ENCODE results near the gene IL4I1.

The IL4I1 gene

DNA sequence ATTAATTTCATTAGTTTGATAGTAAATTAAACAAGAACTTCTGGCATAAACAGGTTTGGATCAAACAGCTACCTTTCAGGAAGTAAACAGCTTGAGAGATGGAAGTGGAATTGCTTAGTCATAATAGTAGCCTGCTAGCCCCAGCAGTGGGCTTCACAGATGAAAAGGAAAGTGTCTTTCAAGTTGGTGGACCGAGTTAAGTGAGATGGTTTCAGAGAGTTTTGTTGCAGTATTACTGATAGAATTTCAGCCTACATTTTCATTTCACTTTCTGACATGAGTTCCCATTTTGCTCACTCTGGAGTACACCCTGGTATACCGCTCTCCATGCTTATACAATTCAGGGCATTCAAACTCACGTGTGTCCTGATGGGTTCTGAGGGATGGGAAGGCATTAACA is 47.7 kb downstream of the IL4I1 start:
- DNase-seq: no peak

DNA sequence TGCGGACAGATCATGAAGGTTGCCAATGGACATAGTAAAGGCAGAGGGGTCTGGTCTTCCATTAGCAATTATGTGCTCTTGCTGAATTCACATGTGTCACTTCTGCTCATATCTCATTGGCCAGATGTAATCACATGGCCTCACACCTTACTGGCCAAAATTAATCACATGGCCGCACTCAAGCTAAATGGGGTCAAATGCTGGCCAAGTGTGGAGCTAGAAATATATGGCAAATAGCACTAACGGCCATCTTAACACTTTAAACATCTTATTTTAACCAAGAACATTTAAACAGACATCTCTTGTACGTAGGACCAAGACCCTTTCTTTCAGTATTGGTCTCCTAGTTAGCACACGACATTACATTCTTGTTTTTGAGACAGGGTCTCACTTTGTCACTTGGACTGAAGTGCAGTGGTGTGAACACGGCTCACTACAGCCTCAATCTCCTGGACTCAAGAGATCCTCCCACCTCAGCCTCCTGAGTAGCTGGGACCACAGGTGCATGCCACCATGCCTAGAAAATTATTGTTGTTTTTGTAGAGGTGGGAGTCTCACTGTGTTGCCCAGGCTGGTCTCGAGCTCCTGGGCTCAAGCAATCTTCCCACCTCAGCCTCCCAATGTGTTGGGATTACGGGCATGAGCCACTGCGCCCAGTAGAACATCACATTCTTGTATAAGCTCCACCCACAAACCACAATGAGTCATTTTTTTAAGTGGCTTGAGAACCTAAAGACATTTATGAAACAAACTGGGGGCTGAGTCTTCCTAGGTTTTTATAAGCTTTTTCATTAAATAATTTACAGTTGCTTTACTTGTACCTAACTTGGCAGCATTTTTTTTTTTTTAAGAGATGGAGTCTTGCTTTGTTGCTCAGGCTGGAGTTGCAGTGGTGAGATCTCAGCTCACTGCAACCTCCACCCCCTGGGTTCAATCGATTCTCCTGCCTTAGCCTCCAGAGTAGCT is 48.7 kb downstream of the IL4I1 start:
- no peak for DNase-seq

DNA sequence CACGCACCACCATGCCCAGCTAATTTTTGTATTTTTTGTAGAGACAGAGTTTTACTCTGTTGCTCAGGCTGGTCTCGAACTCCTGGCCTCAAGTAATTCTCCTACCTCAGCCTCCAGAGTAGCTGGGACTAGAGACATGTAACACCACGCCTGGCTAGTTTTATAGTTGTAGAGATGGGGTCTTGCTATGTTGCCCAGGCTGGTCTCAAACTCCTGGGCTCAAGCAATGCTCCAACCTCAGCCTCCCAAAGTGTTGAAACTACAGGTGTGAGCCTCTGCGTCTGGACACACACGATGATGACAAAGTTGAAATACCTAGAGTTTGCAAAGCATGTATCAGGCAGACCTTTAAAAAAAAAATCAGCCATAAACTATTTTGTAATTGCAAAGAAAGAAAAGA is 50.3 kb downstream of the IL4I1 start:
- DNase-seq: no peak

DNA sequence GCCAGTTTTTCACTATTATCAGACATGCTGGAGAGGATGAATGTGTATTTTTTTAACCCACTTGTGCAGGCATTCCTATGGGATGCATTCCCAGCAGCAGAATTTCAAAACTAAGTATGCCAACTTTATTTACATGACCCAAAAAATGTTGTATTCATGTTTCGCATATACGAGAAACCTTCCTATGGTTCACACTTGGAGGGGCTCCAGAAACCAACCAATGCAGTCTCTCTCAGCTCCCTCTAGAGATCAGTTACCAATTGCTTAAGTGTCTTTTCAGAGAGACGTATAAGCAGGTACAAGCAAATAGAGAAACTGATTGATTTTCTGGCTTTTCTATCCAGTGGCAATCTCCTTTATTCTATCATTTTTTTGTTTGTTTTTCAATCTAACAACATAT is 51.3 kb downstream of the IL4I1 start:
- no peak for DNase-seq

DNA sequence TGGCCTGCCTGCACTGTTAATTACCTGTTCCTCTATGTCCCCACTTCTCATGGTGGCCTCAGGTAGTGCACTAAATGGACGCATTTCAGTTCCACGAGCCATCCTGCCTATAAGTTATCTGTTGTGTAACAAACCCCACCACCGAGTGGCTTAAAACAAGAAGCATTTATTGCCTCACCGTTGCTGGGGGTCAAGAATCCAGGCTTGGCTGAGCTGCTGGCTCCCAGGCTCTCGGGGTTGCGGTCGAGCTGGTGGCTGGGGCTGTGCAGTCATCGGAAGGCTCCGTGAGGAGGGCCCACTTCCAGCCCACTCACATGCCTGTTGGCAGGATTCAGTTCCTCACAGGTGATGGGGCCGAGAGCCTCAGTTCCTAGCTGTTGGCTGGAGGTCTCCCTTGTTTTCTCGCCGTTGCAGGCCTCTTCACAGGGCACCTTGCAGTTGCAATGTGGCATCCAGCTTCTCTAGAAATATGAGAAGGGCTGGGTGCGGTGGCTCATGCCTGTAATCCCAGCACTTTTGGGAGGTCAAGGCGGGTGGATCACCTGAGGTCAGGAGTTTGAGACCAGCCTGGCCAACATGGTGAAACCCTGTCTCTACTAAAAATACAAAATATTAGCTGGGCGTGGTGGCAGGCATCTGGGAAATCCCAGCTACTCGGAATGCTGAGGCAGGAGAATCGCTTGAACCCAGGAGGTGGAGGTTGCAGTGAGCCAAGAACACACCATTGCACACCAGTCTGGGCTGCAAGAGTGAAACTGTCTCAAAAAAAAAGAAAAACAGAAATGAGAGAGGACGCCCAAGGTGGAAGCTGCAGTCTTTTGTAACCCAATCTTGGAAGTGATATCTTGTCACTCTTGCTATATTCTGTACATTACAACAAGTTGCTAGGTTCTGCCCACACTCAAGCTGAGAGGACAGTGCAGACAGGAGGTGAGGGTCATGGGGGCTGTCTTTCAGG is 52.3 kb downstream of the IL4I1 start:
- no peak for DNase-seq

DNA sequence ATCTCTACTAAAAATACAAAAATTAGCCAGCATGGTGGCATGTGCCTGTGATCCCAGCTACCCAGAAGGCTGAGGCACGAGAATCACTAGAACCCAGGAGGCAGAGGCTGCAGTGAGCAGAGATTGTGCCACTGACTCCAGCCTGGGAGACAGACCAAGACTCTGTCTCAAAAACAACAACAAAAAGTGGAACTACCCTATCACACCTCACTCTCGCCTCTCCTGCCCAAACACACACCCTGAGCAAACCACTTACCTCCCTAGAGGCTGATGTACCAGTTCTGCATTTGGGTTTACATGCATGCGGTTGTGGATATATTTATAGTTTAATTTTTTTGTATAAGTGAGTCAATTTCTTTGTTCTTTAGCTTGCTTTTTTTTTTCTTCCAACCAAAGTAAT is 53.4 kb downstream of the IL4I1 start:
- DNase-seq: no peak

DNA sequence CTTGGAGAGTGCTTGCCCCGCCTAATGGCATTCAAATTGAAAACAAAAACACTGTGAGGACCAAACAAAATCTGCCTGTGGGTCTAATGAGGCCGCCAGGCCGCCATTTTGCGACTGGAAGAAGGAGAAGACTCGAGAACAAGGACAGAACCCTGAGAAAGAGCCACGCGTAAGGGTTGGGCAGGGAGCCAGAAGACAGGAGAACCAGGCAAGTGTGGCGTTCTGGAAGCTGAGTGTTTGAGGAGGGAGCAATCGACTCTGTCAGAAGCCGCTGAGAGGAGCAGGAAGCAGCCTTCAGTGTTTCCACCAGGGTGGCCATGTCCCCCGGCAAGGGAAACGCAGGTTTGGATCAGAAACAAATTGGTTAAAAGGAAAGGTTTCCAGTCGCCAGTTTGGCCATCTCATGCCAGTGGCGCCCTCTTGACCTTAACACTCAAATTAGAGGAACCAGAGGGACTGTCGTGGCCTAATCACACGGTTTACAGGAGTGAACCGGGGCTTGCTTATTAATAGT is 55.9 kb downstream of the IL4I1 start:
- DNase-seq: no peak

DNA sequence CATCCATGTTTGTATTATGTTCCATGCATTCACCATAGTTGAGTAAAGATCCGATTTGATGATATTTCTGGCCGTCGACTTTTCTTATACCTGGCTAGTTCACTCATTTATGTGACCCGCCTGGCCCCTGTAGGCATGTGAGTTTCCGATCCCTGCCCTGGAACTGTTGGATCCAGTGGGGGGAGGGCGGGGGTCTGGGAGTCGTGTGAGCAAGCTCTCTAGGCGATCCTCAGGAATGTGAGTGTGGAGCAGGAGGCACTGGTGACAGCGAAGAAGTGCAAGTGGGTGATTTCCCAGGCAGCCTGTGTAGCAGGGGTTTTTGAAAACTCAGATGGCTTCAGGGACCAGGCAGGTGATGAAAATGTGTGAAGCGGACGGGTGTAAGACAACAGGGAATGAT is 56.4 kb downstream of the IL4I1 start:
- DNase-seq: no peak

DNA sequence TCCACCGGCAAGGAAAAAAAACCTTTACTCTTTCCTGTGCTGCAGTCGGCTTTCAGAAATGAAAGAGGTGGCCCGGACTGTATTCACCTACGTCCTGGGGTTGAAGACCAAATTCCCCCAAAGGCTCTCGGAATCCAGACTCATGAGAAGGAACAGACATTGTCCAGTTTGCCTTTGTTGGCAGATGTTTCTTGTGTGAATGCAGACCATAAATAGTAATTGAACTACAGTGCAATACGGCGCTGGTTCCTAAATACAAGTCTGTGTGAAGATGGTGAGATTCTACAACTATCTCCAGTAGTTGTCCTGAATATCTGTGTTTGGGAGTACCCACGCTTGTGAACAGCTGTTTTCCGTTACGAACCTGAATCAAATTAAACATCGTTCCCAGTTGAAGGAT is 57.0 kb downstream of the IL4I1 start:
- DNase-seq: no peak

Measured in stimulated activated CD4-positive, alpha-beta T cell treated with anti-CD3 and anti-CD28 coated beads, Interleukin-4, amount 100 ng/mL, for 4 hours (primary cell).